ENCODE data around the gene FKBP5. TPM values are rescaled to one million over a fixed set of nuclear protein-coding genes. Genes with fewer than 3 reads are reported as not detected.

Gene FKBP5
- total RNA-seq, 1 experiment from 2014 or later = 20.1 TPM

GRCh38 chr6:35711731-35712130 lies 23.0 kb upstream of the FKBP5 start:
- ChIA-PET POLR2A (no interaction called here), CTCF (no interaction called here)
- no peaks in the 10 kb centered on the region for H3K36me3 ChIP-seq (ENCODE audit: control insufficient read depth, insufficient read depth, low read length)
- no peak overlapping the region for H3K4me3 Mint-ChIP-seq (ENCODE audit: unreplicated experiment)
- intact Hi-C loops (cut with micrococcal nuclease; ENCODE audit: unreplicated experiment) = no loop called here
- BruUV-seq (replicated peaks) = no TSS peak
- H3K9me3 Mint-ChIP-seq (ENCODE audit: unreplicated experiment) = no peaks in the 10 kb centered on the region
- H3K4me3 ChIP-seq (ENCODE audit: low read depth, low read length) = no peak overlapping the region
- H3K36me3 Mint-ChIP-seq (ENCODE audit: insufficient read depth, unreplicated experiment) = no peaks in the 10 kb centered on the region
- H3K4me1 Mint-ChIP-seq (ENCODE audit: low read depth, unreplicated experiment) = no peaks in the 10 kb centered on the region
- no peak overlapping the region for H3K27ac Mint-ChIP-seq (ENCODE audit: unreplicated experiment)
- H3K4me1 ChIP-seq = peaks cover 6% of the 10 kb centered on the region; the same call in 1 of the 2 replicates
- TF ChIP-seq CTCF (IDR thresholded peaks at IDR 0.05; ENCODE audit: insufficient read depth in 1 of 2, low read depth in 1 of 2, low read length in 1 of 2, severe bottlenecking in 1 of 2, unreplicated experiment in 1 of 2) = no peak
- no peaks in the 10 kb centered on the region for H3K9me3 ChIP-seq
- no peaks in the 10 kb centered on the region for H3K27me3 ChIP-seq (replicated peaks; ENCODE audit: control insufficient read depth, insufficient read depth, low read length)
- no peaks in the 10 kb centered on the region for H3K27me3 Mint-ChIP-seq (ENCODE audit: insufficient read depth, unreplicated experiment)
- DNase-seq = no peak

- Histone ChIP-seq H3K27me3 (replicated peaks; ENCODE audit: control insufficient read depth, insufficient read depth, low read length) (no peaks in the 10 kb centered on the region), H3K9me3 (no peaks in the 10 kb centered on the region), H3K4me1 (0 out of 2 replicates have a peak, but pooled peaks cover 4% of the 10 kb centered on the region), H3K4me3 (ENCODE audit: low read depth, low read length) (no peak overlapping the region), H3K36me3 (ENCODE audit: control insufficient read depth, insufficient read depth, low read length) (no peaks in the 10 kb centered on the region)
- CTCF ChIA-PET = no interaction called here
- BruUV-seq (replicated peaks) = no TSS peak
- Mint-ChIP-seq H3K4me1 (ENCODE audit: low read depth, unreplicated experiment) (no peaks in the 10 kb centered on the region), H3K36me3 (ENCODE audit: insufficient read depth, unreplicated experiment) (no peaks in the 10 kb centered on the region), H3K9me3 (ENCODE audit: unreplicated experiment) (no peaks in the 10 kb centered on the region), H3K4me3 (ENCODE audit: unreplicated experiment) (no peak overlapping the region), H3K27ac (ENCODE audit: unreplicated experiment) (no peak overlapping the region), H3K27me3 (ENCODE audit: insufficient read depth, unreplicated experiment) (no peaks in the 10 kb centered on the region)
- DNase-seq = no peak
- TF ChIP-seq CTCF (IDR thresholded peaks at IDR 0.05; ENCODE audit: insufficient read depth in 1 of 2, low read depth in 1 of 2, low read length in 1 of 2, severe bottlenecking in 1 of 2, unreplicated experiment in 1 of 2) = no peak
- intact Hi-C loops (cut with micrococcal nuclease; ENCODE audit: unreplicated experiment) = no loop called here
- POLR2A ChIA-PET = no interaction called here
Observed at GRCh38 chr6:35710241-35710847, 21.6 kb upstream of the FKBP5 start.

- no peaks in the 10 kb centered on the region for H3K27me3 ChIP-seq (replicated peaks; ENCODE audit: control insufficient read depth, insufficient read depth, low read length)
- no peak for DNase-seq
- CTCF ChIA-PET = no interaction called here
- no TSS peak for BruUV-seq (replicated peaks)
- no peaks in the 10 kb centered on the region for H3K36me3 Mint-ChIP-seq (ENCODE audit: insufficient read depth, unreplicated experiment)
- no peaks in the 10 kb centered on the region for H3K36me3 ChIP-seq (ENCODE audit: control insufficient read depth, insufficient read depth, low read length)
- POLR2A ChIA-PET = no interaction called here
- no peak overlapping the region for H3K4me3 Mint-ChIP-seq (ENCODE audit: unreplicated experiment)
- no peaks in the 10 kb centered on the region for H3K27me3 Mint-ChIP-seq (ENCODE audit: insufficient read depth, unreplicated experiment)
- TF ChIP-seq CTCF (IDR thresholded peaks at IDR 0.05; ENCODE audit: insufficient read depth in 1 of 2, low read depth in 1 of 2, low read length in 1 of 2, severe bottlenecking in 1 of 2, unreplicated experiment in 1 of 2) = no peak
- no peaks in the 10 kb centered on the region for H3K9me3 ChIP-seq
- intact Hi-C loops (cut with micrococcal nuclease; ENCODE audit: unreplicated experiment) = no loop called here
- no peak overlapping the region for H3K27ac Mint-ChIP-seq (ENCODE audit: unreplicated experiment)
- no peaks in the 10 kb centered on the region for H3K4me1 Mint-ChIP-seq (ENCODE audit: low read depth, unreplicated experiment)
- 0 out of 2 replicates have a peak, but pooled peaks cover 4% of the 10 kb centered on the region for H3K4me1 ChIP-seq
- H3K9me3 Mint-ChIP-seq (ENCODE audit: unreplicated experiment) = no peaks in the 10 kb centered on the region
- no peak overlapping the region for H3K4me3 ChIP-seq (ENCODE audit: low read depth, low read length)
Observed at GRCh38 chr6:35708585-35708984, 19.9 kb upstream of the FKBP5 start.
